Endothelial cell of umbilical vein (primary cell): ENCODE results near the gene BMP8B.

ENCODE experiments used
- EZH2 ChIP-seq: IDR thresholded peaks from 2 replicates; pipeline ENCODE4 v1.6.1; 2012; ENCODE audit warnings: borderline replicate concordance, low read depth, mild to moderate bottlenecking, moderate library complexity, low read length, inconsistent platforms; ENCODE audit not compliant: severe bottlenecking
- GATA2 ChIP-seq: IDR thresholded peaks from 2 replicates; pipeline ENCODE4 v1.7.0; 2011; ENCODE audit warnings: low read depth, mild to moderate bottlenecking, moderate library complexity, mixed read lengths, low read length; ENCODE audit not compliant: insufficient read length, insufficient read depth
- JUN ChIP-seq: IDR thresholded peaks from 2 replicates; pipeline ENCODE4 v1.6.1; 2011; ENCODE audit warnings: borderline replicate concordance, low read depth; ENCODE audit not compliant: insufficient read length, insufficient read depth
- MYC ChIP-seq: IDR thresholded peaks from one replicate; pipeline ENCODE4 v1.6.1; 2011; ENCODE audit warnings: mild to moderate bottlenecking, low read depth, low read length
- POLR2A ChIP-seq: IDR thresholded peaks from 2 replicates; pipeline ENCODE4 v1.6.1; 2012; ENCODE audit warnings: low read depth, mild to moderate bottlenecking, control low read depth, low read length
- POLR2AphosphoS5 ChIP-seq: IDR thresholded peaks from 2 replicates; pipeline ENCODE4 v1.6.1; 2012; ENCODE audit warnings: low read depth, mild to moderate bottlenecking, control low read depth, low read length, moderate library complexity; ENCODE audit not compliant: insufficient read depth
- TF ChIP-seq, protein P1 (sequence below), 2 donors: IDR thresholded peaks; 1 replicate in 1 of 2; 2 replicates in 1 of 2; pipeline ENCODE4 v1.5.1; 2011; ENCODE audit warnings: low read length in 2 of 2, mild to moderate bottlenecking in 2 of 2, moderate library complexity in 2 of 2, control low read depth in 1 of 2, inconsistent platforms in 1 of 2, low read depth in 1 of 2; ENCODE audit not compliant: insufficient read depth in 1 of 2; ENCODE audit errors: extremely low read depth in 1 of 2
- TF ChIP-seq, protein P2 (sequence below): IDR thresholded peaks from 2 replicates; pipeline ENCODE4 v1.6.1; 2011; ENCODE audit not compliant: insufficient read depth, insufficient read length

DNA sequence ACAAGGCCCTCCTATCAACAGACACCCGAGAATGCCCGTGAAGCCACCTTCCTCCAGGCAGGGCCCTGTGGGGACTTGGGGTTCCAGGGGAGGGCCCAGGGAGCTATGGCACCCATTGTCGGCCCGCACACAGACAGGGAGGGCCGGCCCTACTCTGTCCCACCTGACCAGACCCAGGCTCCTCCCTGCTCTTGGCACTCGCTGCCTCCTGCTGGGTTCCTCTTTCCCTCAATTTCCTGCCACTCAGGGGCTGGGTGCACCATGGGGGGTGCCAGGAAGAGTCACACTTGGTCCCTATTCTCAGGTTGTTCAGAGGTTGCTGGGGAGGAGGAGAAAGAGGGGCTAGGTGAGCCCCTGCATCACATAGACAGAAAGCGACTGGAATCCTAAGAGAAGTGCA lies 9.5 kb downstream of the BMP8B start:
- TF ChIP-seq, protein P1, sequence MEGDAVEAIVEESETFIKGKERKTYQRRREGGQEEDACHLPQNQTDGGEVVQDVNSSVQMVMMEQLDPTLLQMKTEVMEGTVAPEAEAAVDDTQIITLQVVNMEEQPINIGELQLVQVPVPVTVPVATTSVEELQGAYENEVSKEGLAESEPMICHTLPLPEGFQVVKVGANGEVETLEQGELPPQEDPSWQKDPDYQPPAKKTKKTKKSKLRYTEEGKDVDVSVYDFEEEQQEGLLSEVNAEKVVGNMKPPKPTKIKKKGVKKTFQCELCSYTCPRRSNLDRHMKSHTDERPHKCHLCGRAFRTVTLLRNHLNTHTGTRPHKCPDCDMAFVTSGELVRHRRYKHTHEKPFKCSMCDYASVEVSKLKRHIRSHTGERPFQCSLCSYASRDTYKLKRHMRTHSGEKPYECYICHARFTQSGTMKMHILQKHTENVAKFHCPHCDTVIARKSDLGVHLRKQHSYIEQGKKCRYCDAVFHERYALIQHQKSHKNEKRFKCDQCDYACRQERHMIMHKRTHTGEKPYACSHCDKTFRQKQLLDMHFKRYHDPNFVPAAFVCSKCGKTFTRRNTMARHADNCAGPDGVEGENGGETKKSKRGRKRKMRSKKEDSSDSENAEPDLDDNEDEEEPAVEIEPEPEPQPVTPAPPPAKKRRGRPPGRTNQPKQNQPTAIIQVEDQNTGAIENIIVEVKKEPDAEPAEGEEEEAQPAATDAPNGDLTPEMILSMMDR (IDR thresholded peaks at IDR 0.05; ENCODE audit: extremely low read depth in 1 of 2, insufficient read depth in 1 of 2, low read depth in 1 of 2, low read length in 2 of 2) = no peak
- no peak for TF ChIP-seq EZH2
- no peak for TF ChIP-seq JUN
- no peak for TF ChIP-seq POLR2A
- TF ChIP-seq MYC = no peak
- no peak for TF ChIP-seq POLR2AphosphoS5
- TF ChIP-seq, protein P2, sequence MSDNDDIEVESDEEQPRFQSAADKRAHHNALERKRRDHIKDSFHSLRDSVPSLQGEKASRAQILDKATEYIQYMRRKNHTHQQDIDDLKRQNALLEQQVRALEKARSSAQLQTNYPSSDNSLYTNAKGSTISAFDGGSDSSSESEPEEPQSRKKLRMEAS = no peak
- TF ChIP-seq GATA2 = no peak
